HepG2 (cell line): ENCODE data around the gene TRAPPC12. TPM values are rescaled to one million over a fixed set of nuclear protein-coding genes. Genes with fewer than 3 reads are reported as not detected.

ENCODE experiments used
- ASH2L ChIP-seq: fragments of 300-600, 200-600 bp; sonication (generic); IDR thresholded peaks from 2 replicates; pipeline ENCODE4 v1.7.0; 2017; ENCODE audit warnings: low read depth, mild to moderate bottlenecking, moderate library complexity, mixed read lengths, low read length; ENCODE audit not compliant: insufficient read length
- ETS1 ChIP-seq: sonication (generic); formaldehyde crosslinking; IDR thresholded peaks from 2 replicates; pipeline ENCODE4 v1.4.0; 2020; ENCODE audit warnings: missing genetic modification reagents
- HDAC2 ChIP-seq: sonication (generic); formaldehyde crosslinking; IDR thresholded peaks from 2 replicates; pipeline ENCODE4 v1.4.0; 2020; ENCODE audit warnings: missing genetic modification reagents
- JUND ChIP-seq: sonication (generic); formaldehyde crosslinking; IDR thresholded peaks from 2 replicates; pipeline ENCODE4 v1.8.0; 2022; ENCODE audit warnings: mild to moderate bottlenecking, missing genetic modification reagents
- MIER2 ChIP-seq: IDR thresholded peaks from 2 replicates; pipeline ENCODE4 v1.6.1; 2016; ENCODE audit warnings: missing biosample characterization, missing genetic modification reagents
- NCOR1 ChIP-seq: fragments of 200-600 bp; sonication (generic); IDR thresholded peaks from 2 replicates; pipeline ENCODE4 v1.7.0; 2017; ENCODE audit warnings: antibody characterized with exemption, low read length, borderline replicate concordance
- SP5 ChIP-seq: IDR thresholded peaks from 2 replicates; pipeline ENCODE4 v1.6.1; 2016; ENCODE audit warnings: low read depth, borderline replicate concordance
- THAP9 ChIP-seq: sonication (generic); formaldehyde crosslinking; IDR thresholded peaks from 2 replicates; pipeline ENCODE4; 2020; ENCODE audit warnings: missing genetic modification reagents, mild to moderate bottlenecking, borderline replicate concordance
- TOE1 ChIP-seq: sonication (generic); formaldehyde crosslinking; IDR thresholded peaks from 2 replicates; pipeline ENCODE4 v1.4.0; 2020; ENCODE audit warnings: mild to moderate bottlenecking, missing genetic modification reagents
- ZBTB2 ChIP-seq: sonication (generic); formaldehyde crosslinking; IDR thresholded peaks from 2 replicates; pipeline ENCODE4 v1.8.0; 2022; ENCODE audit warnings: low read depth, missing genetic modification reagents
- ZBTB38 ChIP-seq: sonication (generic); formaldehyde crosslinking; IDR thresholded peaks from 2 replicates; pipeline ENCODE4 v1.5.1; 2020; ENCODE audit warnings: mild to moderate bottlenecking, missing genetic modification reagents
- ZFP91 ChIP-seq: sonication (generic); formaldehyde crosslinking; IDR thresholded peaks from 2 replicates; pipeline ENCODE4 v1.9.0; 2022; ENCODE audit warnings: missing genetic modification reagents, mild to moderate bottlenecking, borderline replicate concordance
- ZNF276 ChIP-seq: sonication (generic); formaldehyde crosslinking; IDR thresholded peaks from 2 replicates; pipeline ENCODE4 v1.4.0; 2020; ENCODE audit warnings: mild to moderate bottlenecking, low read depth, missing genetic modification reagents
- ZNF354B ChIP-seq: sonication (generic); formaldehyde crosslinking; IDR thresholded peaks from 2 replicates; pipeline ENCODE4 v1.8.0; 2022; ENCODE audit warnings: mild to moderate bottlenecking, missing genetic modification reagents
- ZNF44 ChIP-seq: sonication (generic); formaldehyde crosslinking; IDR thresholded peaks from 2 replicates; pipeline ENCODE4 v1.5.1; 2020; ENCODE audit warnings: mild to moderate bottlenecking, missing genetic modification reagents
- ZNF460 ChIP-seq: sonication (generic); formaldehyde crosslinking; IDR thresholded peaks from 2 replicates; pipeline ENCODE4 v1.5.1; 2020; ENCODE audit warnings: missing genetic modification reagents, mild to moderate bottlenecking, borderline replicate concordance
- ZNF563 ChIP-seq: sonication (generic); formaldehyde crosslinking; IDR thresholded peaks from 2 replicates; pipeline ENCODE4 v1.8.0; 2022; ENCODE audit warnings: mild to moderate bottlenecking, moderate library complexity, missing genetic modification reagents
- ZNF616 ChIP-seq: sonication (generic); formaldehyde crosslinking; IDR thresholded peaks from 2 replicates; pipeline ENCODE4 v1.5.0; 2020; ENCODE audit warnings: low read depth, mild to moderate bottlenecking, missing genetic modification reagents
- ZNF713 ChIP-seq: sonication (generic); formaldehyde crosslinking; IDR thresholded peaks from 2 replicates; pipeline ENCODE4 v1.4.0; 2020; ENCODE audit warnings: mild to moderate bottlenecking, missing genetic modification reagents
- ZNF761 ChIP-seq: sonication (generic); formaldehyde crosslinking; conservative IDR thresholded peaks from 2 replicates; pipeline ENCODE4 v1.4.0; 2020; ENCODE audit warnings: mild to moderate bottlenecking, missing genetic modification reagents
- polyA plus RNA-seq, 8 experiments: library from polyadenylated mRNA; depleted of rRNA in 3 of 8; stranded (reverse) in 7 of 8; unstranded in 1 of 8; fragments of >200 nt; fragmentation: Illumina TruSeq in 4 of 8; extraction: Trizol in 4 of 8; gene quantifications; 2 replicates each; pipeline versions ENCODE4 v1.2.1 to v1.2.3, GENCODE V29; 2011 to 2016; ENCODE audit warnings: low read depth in 4 of 8, missing spikeins in 1 of 8, mixed read lengths in 1 of 8; ENCODE audit not compliant: insufficient read depth in 1 of 8
- total RNA-seq, 5 experiments: library from RNA; depleted of rRNA; stranded (reverse); fragments of >200 nt; fragmentation: Illumina TruSeq; extraction: Trizol; gene quantifications; 2 replicates each; pipeline ENCODE4 v1.2.3, GENCODE V29; 2016; ENCODE audit warnings: low read depth in 1 of 5

The TRAPPC12 gene
- total and polyA plus RNA-seq, 2 of the 13 experiments (the other 11 are each of a cell fraction or from before 2014, with no cell fraction given) = 46.4 to 97.7 TPM

DNA sequence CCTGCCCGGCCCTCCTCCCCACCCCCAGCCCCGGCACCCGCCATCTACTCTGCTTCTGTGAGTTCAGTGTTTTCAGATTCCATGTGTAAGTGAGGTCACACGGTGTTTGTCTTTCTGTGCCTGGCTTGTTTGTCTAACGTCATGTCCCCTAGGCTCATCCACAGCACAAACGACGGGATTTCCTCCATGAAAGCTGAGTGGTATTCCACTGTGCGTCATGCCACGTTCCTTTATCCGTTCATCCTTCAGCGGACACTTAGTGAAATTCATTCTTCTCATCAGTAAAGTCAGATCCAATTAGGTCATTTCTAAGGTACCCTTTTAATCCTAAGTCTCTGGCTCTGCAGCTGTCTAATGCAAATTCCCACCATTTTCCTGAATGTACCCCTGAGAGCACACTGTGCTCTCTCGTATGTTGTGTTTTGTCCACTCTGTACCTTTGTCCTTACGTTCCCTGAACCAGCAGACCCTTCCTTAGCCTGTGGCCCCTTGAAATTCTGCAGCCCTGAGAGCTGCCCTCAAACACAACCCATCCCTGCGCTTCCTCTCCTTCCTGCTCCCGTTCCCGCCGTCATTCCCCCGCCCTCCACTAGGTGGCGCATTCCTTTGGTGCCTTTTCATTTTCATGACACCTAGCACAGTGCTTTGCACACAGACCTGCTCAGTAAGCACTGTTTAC lies 44.1 kb downstream of the TRAPPC12 start (continued):
- TF ChIP-seq ZBTB2 (CRISPR knock-in tag) (no peak), ZNF616 (CRISPR knock-in tag) (no peak), ZNF460 (no peak), THAP9 (CRISPR knock-in tag) (peak; percentile 24; the same call in 1 of the 2 replicates), ZNF761 (no peak), SP5 (CRISPR knock-in tag) (no peak), TOE1 (CRISPR knock-in tag) (0 out of 2 replicates have a peak, but pooled peaks have one; percentile 31), NCOR1 (no peak), MIER2 (CRISPR knock-in tag) (0 out of 2 replicates have a peak, but pooled peaks have one; percentile 20), JUND (CRISPR knock-in tag) (no peak; the same call in 1 of the 2 replicates), HDAC2 (CRISPR knock-in tag) (no peak), ZNF276 (0 out of 2 replicates have a peak, but pooled peaks have one; percentile 36), ZNF563 (no peak), ZFP91 (CRISPR knock-in tag) (no peak; the same call in 1 of the 2 replicates), ETS1 (CRISPR knock-in tag) (no peak), ZNF354B (CRISPR knock-in tag) (no peak), ZNF713 (CRISPR knock-in tag) (no peak), ZNF44 (CRISPR knock-in tag) (no peak), ZBTB38 (CRISPR knock-in tag) (peak; percentile 92), ASH2L (no peak)
